B cell (primary cell): ENCODE results near the gene ANKRD31. TPM values are rescaled to one million over a fixed set of nuclear protein-coding genes. Genes with fewer than 3 reads are reported as not detected.

Experiments
- ATAC-seq: fragments of 200-7000 bp; cut with Tn5 transposase; one replicate; pipeline ENCODE4 v1.10.0; 2021; ENCODE audit warnings: low read depth, mild to moderate bottlenecking, moderate number of reproducible peaks, moderate library complexity
- CTCF ChIA-PET: fragments of 350-600 bp; sonication (Branson Sonifier 250); formaldehyde crosslinking; loops from one replicate; lab custom pipeline; 2021; ENCODE audit warnings: antibody characterized with exemption, inconsistent platforms; lab: Charles Lee
- POLR2A ChIA-PET: fragments of 350-600 bp; sonication (Branson Sonifier 250); formaldehyde crosslinking; loops from one replicate; lab custom pipeline; 2021; ENCODE audit warnings: antibody characterized with exemption; lab: Charles Lee
- DNase-seq: peaks from one replicate; pipeline ENCODE4 v3.0.0; 2013
- H2AFZ ChIP-seq: 2 replicates; pipeline ENCODE4 v1.6.1; 2012; ENCODE audit warnings: mild to moderate bottlenecking, low read depth, low read length; ENCODE audit not compliant: insufficient read depth, poor library complexity, severe bottlenecking
- H3K27ac ChIP-seq, 2 donors: 1 replicate in 1 of 2; 2 replicates in 1 of 2; pipeline ENCODE4 v1.5.1; 2012 to 2013; ENCODE audit warnings: low read length in 2 of 2, mild to moderate bottlenecking in 2 of 2, moderate library complexity in 1 of 2
- H3K27me3 ChIP-seq, 4 experiments: fragments of 200-600 bp in 1 of 4; sonication (generic) in 1 of 4; replicated peaks in 1 of 4; 1 replicate in 2 of 4; 2 replicates in 2 of 4; pipeline versions ENCODE4 v1.6.1 to v1.7.0; 2013 to 2016; ENCODE audit warnings: low read length in 3 of 4, mild to moderate bottlenecking in 2 of 4, mixed read lengths in 1 of 4, moderate library complexity in 1 of 4; ENCODE audit not compliant: insufficient read depth in 4 of 4, control insufficient read depth in 3 of 4; ENCODE audit errors: control extremely low read depth in 1 of 4
- H3K36me3 ChIP-seq, 2 experiments: replicated peaks in 1 of 2; 1 replicate in 1 of 2; 2 replicates in 1 of 2; pipeline versions ENCODE4 v1.6.1 to v1.7.1; 2013; ENCODE audit warnings: low read length in 1 of 2; ENCODE audit not compliant: insufficient read depth in 2 of 2, control insufficient read depth in 1 of 2; ENCODE audit errors: control extremely low read depth in 1 of 2, extremely low read depth in 1 of 2
- H3K4me1 ChIP-seq, 2 donors: fragments of 200-600 bp in 1 of 2; sonication (generic) in 1 of 2; 1 replicate in 1 of 2; 2 replicates in 1 of 2; pipeline versions ENCODE4 v1.5.1 to v1.6.1; 2013 to 2017; ENCODE audit warnings: low read length in 2 of 2; ENCODE audit not compliant: control insufficient read depth in 2 of 2, insufficient read depth in 2 of 2
- H3K4me2 ChIP-seq: replicated peaks from 2 replicates; pipeline ENCODE3; 2012; ENCODE audit warnings: mild to moderate bottlenecking, low read depth, low read length; ENCODE audit not compliant: poor library complexity, severe bottlenecking
- H3K4me3 ChIP-seq, 5 experiments: fragments of 200-600 bp in 1 of 5; sonication (generic) in 1 of 5; 1 replicate in 3 of 5; 2 replicates in 2 of 5; pipeline versions ENCODE4 v1.5.1 to v1.7.0; 2011 to 2016; ENCODE audit warnings: low read length in 4 of 5, mild to moderate bottlenecking in 4 of 5, low read depth in 2 of 5, control low read depth in 1 of 5, moderate library complexity in 1 of 5; ENCODE audit not compliant: insufficient read depth in 1 of 5; ENCODE audit errors: control extremely low read depth in 1 of 5, extremely low read depth in 1 of 5
- H3K79me2 ChIP-seq: fragments of 200-600 bp; sonication (generic); one replicate; pipeline ENCODE4 v1.6.0; 2016; ENCODE audit warnings: low read length; ENCODE audit not compliant: control insufficient read depth, insufficient read depth
- H3K9ac ChIP-seq: fragments of 200-600 bp; sonication (generic); 2 replicates; pipeline ENCODE4 v1.6.1; 2017; ENCODE audit warnings: mild to moderate bottlenecking, low read length, moderate library complexity
- H3K9me3 ChIP-seq, 3 donors: one replicate each; pipeline versions ENCODE4 v1.6.1 to v1.7.1; 2013; ENCODE audit warnings: low read length in 2 of 3; ENCODE audit not compliant: control insufficient read depth in 2 of 3, insufficient read depth in 1 of 3; ENCODE audit errors: control extremely low read depth in 1 of 3
- H4K20me1 ChIP-seq: 2 replicates; pipeline ENCODE4 v1.6.0; 2012; ENCODE audit warnings: mild to moderate bottlenecking, low read length; ENCODE audit not compliant: insufficient read depth, control insufficient read depth, poor library complexity, severe bottlenecking
- H3K27ac Mint-ChIP-seq: one replicate; pipeline ENCODE4 v1.8.0; 2021; ENCODE audit warnings: mixed read lengths
- H3K27me3 Mint-ChIP-seq: one replicate; pipeline ENCODE4 v1.8.0; 2021; ENCODE audit warnings: mixed read lengths
- H3K4me1 Mint-ChIP-seq: one replicate; pipeline ENCODE4 v1.8.0; 2021; ENCODE audit warnings: mixed read lengths
- H3K4me3 Mint-ChIP-seq: one replicate; pipeline ENCODE4 v1.8.0; 2021; ENCODE audit warnings: mixed read lengths
- H3K9me3 Mint-ChIP-seq: one replicate; pipeline ENCODE4 v1.8.0; 2022; ENCODE audit warnings: mixed read lengths; ENCODE audit not compliant: insufficient read depth
- EZH2 ChIP-seq: IDR thresholded peaks from 2 replicates; pipeline ENCODE4 v1.6.1; 2012; ENCODE audit warnings: borderline replicate concordance, low read depth, mild to moderate bottlenecking, moderate library complexity, low read length; ENCODE audit not compliant: insufficient read depth, poor library complexity, severe bottlenecking
- WGBS: methylation state at CpG from one replicate; pipeline ENCODE4 v1.1.5; 2013; ENCODE audit warnings: missing lambda C conversion rate; ENCODE audit not compliant: insufficient coverage; 5-methylcytosine and 5-hydroxymethylcytosine counted together
- intact Hi-C: fragments of 100-400 bp; cut with micrococcal nuclease; formaldehyde crosslinking; loops from one replicate; pipeline ENCODE4 v1.10.0; 2022
- polyA plus RNA-seq: library from polyadenylated mRNA; depleted of rRNA; stranded (reverse); fragments of >200 nt; gene quantifications from 2 replicates; pipeline ENCODE4 v1.2.3, GENCODE V29; 2012
- total RNA-seq, 2 donors: library from RNA; stranded (reverse); fragments of 120-200 nt in 1 of 2; gene quantifications; 1 replicate in 1 of 2; 2 replicates in 1 of 2; pipeline versions ENCODE4 v1.2.3 to v1.2.4, GENCODE V29; 2013 to 2022
- TF ChIP-seq, protein P1 (sequence below): fragments of 200-600 bp; IDR thresholded peaks from one replicate; pipeline ENCODE4 v1.8.0; 2022; ENCODE audit warnings: antibody characterized with exemption, mild to moderate bottlenecking

ANKRD31 gene
- total and polyA plus RNA-seq, 2 donors (not counting 1 experiment from before 2014, with no cell fraction given) = 0.06 to 0.10 TPM

DNA sequence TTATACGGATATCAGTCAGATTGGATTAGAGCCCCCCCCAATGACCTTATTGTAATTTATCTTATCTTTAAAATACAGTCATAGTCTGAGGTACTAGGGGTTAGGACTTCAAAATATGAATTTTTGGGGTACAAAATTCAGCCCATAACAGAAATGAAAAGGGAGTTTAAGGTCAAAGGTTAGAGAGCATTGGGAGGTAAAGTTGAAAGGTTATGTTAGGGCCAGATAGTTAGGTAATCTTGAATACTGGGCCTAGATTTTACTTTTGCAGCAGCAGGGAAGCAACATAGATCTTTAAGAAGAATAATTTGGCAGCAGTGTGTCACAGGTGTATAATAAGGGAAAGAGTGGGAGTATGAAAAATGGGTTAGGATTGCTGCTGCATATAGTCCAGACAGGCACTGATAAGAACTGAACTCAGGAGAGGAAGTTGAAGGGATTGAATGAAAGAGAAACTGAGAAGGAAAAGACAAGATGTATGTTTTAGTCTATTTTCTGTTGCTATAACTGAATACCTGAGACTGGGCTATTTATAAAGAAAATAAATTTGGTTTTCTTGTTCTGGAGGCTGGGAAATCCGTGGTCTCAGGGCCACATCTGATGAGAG is 173.7 kb downstream of the ANKRD31 start:
- Mint-ChIP-seq H3K9me3 (no peaks in the 10 kb centered on the region), H3K27ac (no peak overlapping the region), H3K4me1 (no peaks in the 10 kb centered on the region), H3K4me3 (no peak overlapping the region), H3K27me3 (peaks cover 13% of the 10 kb centered on the region)
- H3K9me3 ChIP-seq = no peaks in the 10 kb centered on the region
- no peaks in the 10 kb centered on the region for H3K36me3 ChIP-seq
- no peak overlapping the region for H3K27ac ChIP-seq
- H3K4me1 ChIP-seq = no peaks in the 10 kb centered on the region
- intact Hi-C loops = no loop called here
- H3K79me2 ChIP-seq = no peaks in the 10 kb centered on the region
- DNase-seq (no peak), ATAC-seq (no peak)
- H3K4me3 ChIP-seq = no peak overlapping the region
- no peaks in the 10 kb centered on the region for H4K20me1 ChIP-seq
- no peak overlapping the region for H2AFZ ChIP-seq
- TF ChIP-seq, protein P1, sequence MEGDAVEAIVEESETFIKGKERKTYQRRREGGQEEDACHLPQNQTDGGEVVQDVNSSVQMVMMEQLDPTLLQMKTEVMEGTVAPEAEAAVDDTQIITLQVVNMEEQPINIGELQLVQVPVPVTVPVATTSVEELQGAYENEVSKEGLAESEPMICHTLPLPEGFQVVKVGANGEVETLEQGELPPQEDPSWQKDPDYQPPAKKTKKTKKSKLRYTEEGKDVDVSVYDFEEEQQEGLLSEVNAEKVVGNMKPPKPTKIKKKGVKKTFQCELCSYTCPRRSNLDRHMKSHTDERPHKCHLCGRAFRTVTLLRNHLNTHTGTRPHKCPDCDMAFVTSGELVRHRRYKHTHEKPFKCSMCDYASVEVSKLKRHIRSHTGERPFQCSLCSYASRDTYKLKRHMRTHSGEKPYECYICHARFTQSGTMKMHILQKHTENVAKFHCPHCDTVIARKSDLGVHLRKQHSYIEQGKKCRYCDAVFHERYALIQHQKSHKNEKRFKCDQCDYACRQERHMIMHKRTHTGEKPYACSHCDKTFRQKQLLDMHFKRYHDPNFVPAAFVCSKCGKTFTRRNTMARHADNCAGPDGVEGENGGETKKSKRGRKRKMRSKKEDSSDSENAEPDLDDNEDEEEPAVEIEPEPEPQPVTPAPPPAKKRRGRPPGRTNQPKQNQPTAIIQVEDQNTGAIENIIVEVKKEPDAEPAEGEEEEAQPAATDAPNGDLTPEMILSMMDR = no peak
- no peak for TF ChIP-seq EZH2
- WGBS = 58% methylated on average over 1 of the region's 2 CpGs
- CTCF ChIA-PET = no interaction called here
- no peak overlapping the region for H3K4me2 ChIP-seq
- POLR2A ChIA-PET = no interaction called here
- H3K27me3 ChIP-seq = no peaks in the 10 kb centered on the region
- no peak overlapping the region for H3K9ac ChIP-seq

DNA sequence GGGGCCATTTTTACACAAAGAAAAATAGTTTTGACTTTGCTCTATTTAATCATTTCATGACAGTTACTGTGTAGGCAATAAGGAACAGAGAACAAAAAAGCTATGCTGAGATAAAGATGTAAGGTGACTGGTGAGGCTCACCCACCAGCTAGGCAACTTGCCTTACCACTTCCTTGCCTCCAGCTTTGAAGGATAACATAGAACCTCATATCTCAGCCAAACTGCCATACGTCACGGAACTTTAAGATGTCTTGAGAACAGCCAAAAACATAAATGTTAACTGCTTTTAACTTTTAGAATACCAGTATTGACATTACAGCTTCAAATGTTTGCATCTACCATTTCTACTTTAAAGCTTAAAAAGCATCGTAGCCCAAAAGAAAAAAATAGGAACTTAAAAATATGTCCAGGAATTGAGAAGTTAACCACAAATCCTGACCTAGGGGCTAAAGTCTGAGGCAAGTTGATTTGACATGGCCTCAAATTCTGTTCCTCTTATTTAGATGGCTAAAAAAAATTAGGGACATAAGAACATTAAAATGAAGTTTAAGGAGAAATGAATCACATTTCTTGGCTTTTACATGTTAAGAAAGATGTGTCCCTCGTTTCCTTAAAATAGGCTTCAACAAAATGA is 176.6 kb downstream of the ANKRD31 start:
- no peak overlapping the region for H3K4me3 ChIP-seq
- no peak overlapping the region for H3K27ac Mint-ChIP-seq
- H3K9ac ChIP-seq = no peak overlapping the region
- H3K27me3 Mint-ChIP-seq = peaks cover 35% of the 10 kb centered on the region
- no peaks in the 10 kb centered on the region for H3K9me3 Mint-ChIP-seq
- ChIA-PET POLR2A (no interaction called here), CTCF (no interaction called here)
- no peak overlapping the region for H3K4me3 Mint-ChIP-seq
- H3K27me3 ChIP-seq = peaks cover 0 to 11% (median 2%) of the 10 kb centered on the region in 4 experiments
- H3K36me3 ChIP-seq = no peaks in the 10 kb centered on the region
- intact Hi-C loops = no loop called here
- no peaks in the 10 kb centered on the region for H4K20me1 ChIP-seq
- WGBS = 0% methylated on average over 2 of the region's 4 CpGs
- no peaks in the 10 kb centered on the region for H3K4me1 ChIP-seq
- H3K4me1 Mint-ChIP-seq = no peaks in the 10 kb centered on the region
- H3K27ac ChIP-seq = no peak overlapping the region
- no peak overlapping the region for H3K4me2 ChIP-seq
- no peaks in the 10 kb centered on the region for H3K79me2 ChIP-seq
- no peak overlapping the region for H2AFZ ChIP-seq
- DNase-seq (no peak), ATAC-seq (no peak)
- no peaks in the 10 kb centered on the region for H3K9me3 ChIP-seq
- no peak for TF ChIP-seq EZH2
- TF ChIP-seq, protein P1 = no peak
